Right ventricle myocardium superior (tissue), 1 donor: ENCODE data around the gene TSGA10IP. TPM values are rescaled to one million over a fixed set of nuclear protein-coding genes. Genes with fewer than 3 reads are reported as not detected.
A peak's percentile ranks its signal among the peaks of the same experiment; 100 is the strongest.

ENCODE experiments used
- ATAC-seq: fragments of 200-7000 bp; cut with Tn5 transposase; one replicate; pipeline ENCODE4 v1.9.1; 2020; ENCODE audit warnings: mild to moderate bottlenecking; ENCODE audit not compliant: poor library complexity
- DNase-seq: peaks from one replicate; pipeline ENCODE4 v3.0.0-alpha.2; 2020
- intact Hi-C: fragments of 100-400 bp; cut with DNase I; formaldehyde crosslinking; loops from one replicate; pipeline ENCODE4 v1.11.2; 2022
- total RNA-seq: library from RNA; stranded (reverse); fragmentation: NEBNext Ultra II Directional; extraction: Animal tissue kit (Norgen Biotek cat#: 25700); gene quantifications from one replicate; pipeline ENCODE4 v1.2.1, GENCODE V29; 2021
- donor health status: DM: no; HTN: yes; CAD: no; lungs with severe emphysema.

Gene TSGA10IP
- total RNA-seq, 1 donor from 2014 or later: not detected

DNA sequence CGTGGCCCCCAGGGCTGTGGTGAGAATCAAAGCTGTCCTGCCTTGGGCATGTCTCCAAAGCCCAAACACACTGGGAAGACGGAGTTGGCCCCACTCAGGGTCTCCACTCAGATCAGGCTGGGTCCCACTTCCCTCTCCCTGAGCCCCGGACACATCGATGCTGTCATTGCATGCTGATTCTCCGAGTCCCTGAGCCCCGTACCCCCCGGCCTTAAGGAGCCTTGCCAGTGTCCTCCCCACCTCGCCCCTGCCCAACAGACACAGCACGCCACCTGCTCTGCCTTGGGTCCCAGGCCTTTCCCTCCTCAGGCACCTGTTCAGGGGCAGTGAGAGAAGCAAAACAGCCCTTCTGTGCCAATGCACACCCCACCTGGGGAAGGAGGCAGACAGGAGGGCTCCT is 42.1 kb downstream of the TSGA10IP start:
- ATAC-seq: no peak
- no peak for DNase-seq
- intact Hi-C loops: loop anchor here (2.0 to 5.0 kb wide), 2 partner anchors 101 to 280 kb away; no protein-coding TSS in a partner anchor

DNA sequence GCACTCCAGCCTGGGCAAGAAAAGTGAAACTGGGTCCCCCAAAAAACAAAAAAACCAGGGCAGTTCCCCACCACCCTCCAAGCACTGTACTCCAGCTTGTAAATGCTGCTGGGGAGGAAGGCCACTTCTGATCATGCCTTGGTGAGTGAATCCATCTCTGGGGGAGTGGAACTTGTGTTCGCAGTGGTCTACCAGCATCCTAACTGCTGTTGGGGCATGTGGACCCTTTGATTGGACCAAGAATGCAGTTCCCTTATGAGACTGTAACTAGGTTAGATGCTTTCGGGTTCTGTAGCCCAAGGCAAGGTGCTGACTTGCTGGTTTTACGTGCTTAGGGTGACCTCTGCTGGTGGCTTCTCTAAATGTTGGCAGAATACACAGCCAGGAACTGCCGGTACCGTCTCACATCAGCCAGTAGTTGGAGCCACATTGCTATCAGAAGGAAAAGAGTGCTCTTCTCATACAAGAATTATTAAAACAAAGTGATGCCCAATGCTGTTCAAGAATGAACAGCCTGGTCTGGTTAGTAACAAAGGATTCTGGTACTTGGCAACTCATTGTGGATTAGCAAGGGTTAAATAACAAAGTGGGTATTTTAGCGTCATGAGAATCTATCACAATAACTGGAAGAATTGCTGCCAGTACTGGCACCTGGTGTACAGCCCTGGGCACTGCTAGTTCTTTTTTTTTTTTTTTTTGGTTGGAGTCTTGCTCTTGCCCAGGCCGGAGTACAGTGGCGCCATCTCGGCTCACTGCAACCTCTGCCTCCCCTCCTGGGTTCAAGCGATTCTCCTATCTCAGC is 43.7 kb downstream of the TSGA10IP start:
- intact Hi-C loops: loop anchor here (5.0 kb wide), 1 partner anchor 282 kb away; no protein-coding TSS in a partner anchor
- ATAC-seq: peak; percentile 99
- peak; percentile 82 for DNase-seq

DNA sequence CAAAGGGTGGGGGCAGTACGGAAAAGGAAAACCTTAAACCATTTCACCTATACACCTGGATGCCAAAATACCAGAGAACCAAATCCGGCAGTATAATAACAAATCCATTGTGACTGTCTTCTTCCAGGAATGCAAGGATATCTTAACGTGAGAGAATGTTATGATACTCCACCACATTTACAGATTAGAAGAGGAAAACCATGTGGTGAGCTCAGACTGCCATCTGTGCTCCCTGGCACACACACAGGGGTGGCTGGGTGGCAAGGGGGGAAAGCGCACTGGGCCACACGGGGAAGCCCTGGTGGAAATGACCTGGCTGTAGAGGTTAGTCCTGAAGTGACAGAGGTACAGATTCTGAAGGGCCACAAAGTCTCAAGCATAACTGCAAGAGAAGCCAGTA is 46.8 kb downstream of the TSGA10IP start:
- ATAC-seq: no peak
- no peak for DNase-seq
- intact Hi-C loops: no loop called here

DNA sequence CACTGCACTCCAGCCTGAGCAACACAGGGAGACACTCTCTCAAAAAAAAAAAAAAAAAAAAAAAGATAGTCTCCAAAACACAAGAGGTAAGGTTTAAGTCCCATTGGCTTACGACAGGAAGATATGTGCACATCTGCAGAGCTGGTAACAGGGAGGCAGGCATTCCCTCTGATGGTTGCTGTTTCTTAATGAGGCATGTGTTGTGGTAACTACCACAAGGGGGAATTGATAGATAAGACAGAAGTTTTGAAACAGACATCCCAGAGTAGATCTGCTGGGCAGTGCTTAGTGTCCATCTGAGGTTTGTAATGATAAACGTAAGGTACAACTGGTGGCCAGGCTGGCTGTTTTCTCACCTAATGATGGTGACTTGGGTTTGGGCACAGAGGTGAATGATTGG is 52.0 kb downstream of the TSGA10IP start:
- no peak for DNase-seq
- intact Hi-C loops: no loop called here
- ATAC-seq: no peak

DNA sequence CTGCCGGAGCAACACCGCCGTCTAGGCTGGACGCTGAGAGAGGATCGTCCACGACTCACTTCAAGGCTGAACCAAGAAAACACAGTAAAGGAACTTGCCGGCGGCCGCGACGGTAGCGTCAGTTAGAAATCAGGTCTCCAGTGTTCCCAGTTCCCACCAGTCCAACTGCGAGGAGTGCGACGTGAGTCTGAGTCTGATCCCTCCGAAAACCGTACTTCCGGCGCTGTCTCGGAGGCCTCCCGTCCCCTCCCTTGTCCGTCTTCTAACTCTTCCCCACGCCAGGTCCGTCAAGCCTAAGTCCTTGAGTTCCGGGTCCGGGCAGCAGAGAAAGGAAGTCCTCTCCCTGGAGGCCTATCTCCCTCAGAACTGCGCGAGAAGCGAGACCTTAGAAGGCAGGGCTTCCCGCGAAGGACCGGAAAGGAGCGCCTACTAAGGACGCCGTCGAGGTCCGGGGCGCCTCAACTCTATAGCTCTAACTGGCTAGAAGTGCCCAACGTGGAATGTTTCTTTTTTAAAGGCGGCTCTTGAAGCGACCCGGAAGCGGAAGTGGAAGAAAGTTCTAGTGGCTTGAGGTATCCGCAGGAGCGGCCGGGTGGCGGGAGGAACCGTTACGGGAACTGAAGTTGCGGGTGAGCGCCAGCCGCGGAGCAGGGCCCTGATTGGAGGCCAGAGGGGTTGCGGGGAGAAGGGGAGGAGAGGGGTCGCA is 56.8 kb downstream of the TSGA10IP start, which contains the start of the genes BANF1 and EIF1AD:
BANF1 (plus strand) TSS at position 562 of the 706 bp plus-strand sequence. CDS start 748 bp downstream, outside the sequence.
EIF1AD (minus strand) TSS at position 216 of the 706 bp plus-strand sequence. CDS start 1,768 bp downstream, outside the sequence.
- intact Hi-C loops: no loop called here
- peak; percentile 93 for ATAC-seq
- DNase-seq: peak; percentile 92

DNA sequence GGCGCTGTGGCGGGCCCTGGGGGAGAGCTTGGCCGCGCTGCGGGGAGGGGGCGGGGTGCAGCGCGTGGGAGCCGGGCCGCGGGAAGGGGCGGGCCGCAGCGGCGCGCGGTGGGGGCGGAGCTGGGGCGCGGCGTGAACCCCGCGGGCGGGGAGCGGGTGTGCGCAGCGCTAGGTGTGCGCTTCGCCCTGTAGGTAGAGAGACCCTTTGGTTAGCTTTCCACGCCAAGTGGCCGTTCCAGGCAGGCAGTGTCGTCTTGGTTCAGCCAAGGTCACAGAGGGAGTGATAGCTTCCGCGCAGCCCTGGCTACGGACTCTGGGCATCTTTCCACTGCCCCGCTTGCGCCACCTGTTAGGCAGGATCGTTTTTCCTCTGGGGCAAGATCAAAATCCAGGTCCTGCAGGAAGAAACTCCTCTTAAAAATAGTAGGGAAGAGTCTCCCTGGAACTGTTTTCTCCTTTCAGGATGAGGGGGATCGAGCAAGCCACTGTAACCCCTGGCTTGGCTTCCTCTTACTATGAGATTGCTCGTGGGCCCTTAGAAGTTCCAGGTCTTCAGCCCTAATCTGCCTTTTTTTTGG is 57.5 kb downstream of the TSGA10IP start:
- intact Hi-C loops: no loop called here
- DNase-seq: peak; percentile 70
- peak; percentile 91 for ATAC-seq

DNA sequence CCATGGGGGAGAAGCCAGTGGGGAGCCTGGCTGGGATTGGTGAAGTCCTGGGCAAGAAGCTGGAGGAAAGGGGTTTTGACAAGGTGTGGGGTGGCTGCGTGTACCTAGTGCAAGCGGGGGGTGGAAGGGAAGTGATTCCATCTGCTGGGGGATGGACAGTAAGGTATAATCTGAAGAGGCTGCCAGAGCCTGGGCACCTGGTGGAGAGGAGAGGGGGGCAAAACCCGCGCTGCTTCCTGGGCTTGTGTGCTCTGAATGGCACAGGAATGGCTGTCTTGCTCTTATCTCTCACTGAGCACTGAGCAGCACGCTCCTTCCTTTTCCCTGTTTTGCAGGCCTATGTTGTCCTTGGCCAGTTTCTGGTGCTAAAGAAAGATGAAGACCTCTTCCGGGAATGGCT is 58.0 kb downstream of the TSGA10IP start:
- ATAC-seq (no peak), DNase-seq (no peak)
- intact Hi-C loops: no loop called here

DNA sequence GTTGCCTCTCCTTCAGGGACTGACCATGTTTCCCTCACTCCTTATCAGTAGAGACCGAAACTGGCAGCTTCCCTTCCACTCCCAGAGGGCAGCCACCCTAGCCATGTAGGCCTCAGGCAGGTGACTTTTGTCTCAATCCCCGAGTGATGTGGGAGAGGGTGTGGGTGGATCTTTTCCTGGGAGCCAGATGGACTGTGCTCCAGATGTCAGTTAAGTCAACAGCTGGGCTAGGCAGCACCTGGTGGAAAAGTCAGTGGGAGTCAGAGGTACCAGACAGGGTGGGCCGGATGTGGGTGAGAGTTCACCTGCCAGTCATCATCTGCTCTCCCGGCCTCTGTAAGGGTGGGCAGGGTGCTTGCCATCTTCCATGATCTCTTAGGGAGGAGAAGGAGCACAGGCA is 58.9 kb downstream of the TSGA10IP start:
- DNase-seq: no peak
- intact Hi-C loops: no loop called here
- ATAC-seq: no peak

DNA sequence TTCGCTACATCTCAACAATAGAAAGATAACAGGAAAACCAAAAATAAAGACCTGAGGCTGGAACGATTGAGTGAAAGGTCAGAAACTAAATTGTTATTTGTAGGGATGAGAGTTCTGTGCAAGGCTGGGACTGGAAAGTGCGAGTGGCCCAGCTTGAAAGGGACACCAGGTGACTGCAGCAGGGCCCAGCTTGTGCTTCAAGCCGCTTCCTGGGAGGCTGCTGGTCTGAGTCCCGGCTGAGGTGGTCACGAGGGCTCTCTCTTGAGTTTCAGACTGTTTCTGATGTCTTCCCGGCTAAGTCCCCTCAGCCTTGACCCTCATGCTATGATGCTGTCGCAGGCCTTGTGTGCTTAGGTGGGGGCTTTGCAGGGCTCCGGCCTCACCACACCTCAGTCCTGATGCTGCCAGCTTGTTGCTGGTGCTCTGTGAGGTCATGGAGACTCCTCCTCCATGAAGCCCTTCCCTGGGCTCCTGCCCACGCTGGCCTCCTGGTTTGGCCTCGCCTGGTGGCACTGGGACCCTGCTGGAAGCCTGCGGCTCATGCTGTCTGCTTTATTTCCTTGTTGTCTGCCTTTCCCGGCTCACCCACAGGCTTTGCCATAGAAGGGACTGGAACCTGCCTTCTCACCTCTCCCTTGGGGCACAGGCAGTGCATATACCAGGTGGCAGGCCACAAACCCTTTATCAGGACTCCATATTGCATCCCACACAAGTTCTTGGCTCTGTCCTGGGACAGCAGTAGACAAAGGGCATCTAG is 61.0 kb downstream of the TSGA10IP start:
- DNase-seq (no peak), ATAC-seq (no peak)
- intact Hi-C loops: no loop called here

DNA sequence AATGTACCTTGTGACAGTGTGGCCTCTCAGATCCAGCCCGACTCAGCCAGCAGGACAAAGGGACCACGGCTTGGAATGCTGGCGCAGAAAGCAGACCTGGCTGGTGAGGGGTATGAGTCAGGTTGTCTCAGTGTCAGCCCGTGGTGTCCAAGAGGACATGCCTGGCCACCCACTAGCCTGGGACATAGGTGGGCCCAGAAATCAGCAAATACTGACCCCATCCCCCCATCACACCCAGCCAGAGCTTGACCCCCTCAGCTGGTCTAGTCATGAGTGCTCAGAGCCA is 61.6 kb downstream of the TSGA10IP start:
- intact Hi-C loops: no loop called here
- DNase-seq: no peak
- no peak for ATAC-seq

DNA sequence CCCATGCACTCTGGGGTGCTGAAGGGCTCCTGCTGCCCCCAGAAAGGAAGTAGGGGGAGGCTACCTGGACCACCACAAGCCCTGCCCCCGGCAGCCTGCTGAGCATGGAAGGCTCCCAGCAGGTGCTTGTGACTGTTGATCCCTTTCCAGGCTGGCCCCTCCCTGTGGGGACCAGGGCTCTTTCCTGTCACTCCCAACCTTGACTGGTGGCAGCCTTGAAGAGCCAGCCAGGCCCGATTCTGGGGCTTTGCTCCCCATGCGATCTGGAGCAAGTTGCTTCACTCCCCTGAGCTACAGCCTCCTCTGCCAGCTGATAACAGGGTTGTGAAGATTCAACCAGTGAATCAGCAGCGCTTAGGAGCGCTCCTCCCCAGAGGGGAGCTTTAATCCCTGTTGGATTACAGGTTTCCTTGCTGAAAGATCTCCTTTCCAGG is 61.9 kb downstream of the TSGA10IP start:
- ATAC-seq (no peak), DNase-seq (no peak)
- intact Hi-C loops: no loop called here

DNA sequence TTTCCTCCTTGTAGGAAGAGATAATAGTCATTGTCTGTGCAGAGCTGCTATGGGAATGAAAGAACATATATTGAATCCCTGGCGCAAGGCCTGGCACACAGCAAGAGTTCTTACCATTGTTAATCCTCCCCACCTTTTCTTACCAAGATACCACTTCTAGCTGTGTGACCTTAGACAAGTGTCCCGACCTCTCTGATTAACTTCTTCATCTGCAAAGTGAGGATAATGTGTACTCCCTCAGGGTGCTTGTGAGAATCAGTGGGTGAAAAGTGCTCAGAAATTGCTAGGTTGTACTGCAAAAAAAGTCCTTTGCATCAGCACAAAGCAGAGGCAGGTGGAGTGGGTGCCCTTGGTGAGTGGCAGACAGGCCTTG is 62.8 kb downstream of the TSGA10IP start:
- intact Hi-C loops: no loop called here
- ATAC-seq: no peak
- DNase-seq: no peak

DNA sequence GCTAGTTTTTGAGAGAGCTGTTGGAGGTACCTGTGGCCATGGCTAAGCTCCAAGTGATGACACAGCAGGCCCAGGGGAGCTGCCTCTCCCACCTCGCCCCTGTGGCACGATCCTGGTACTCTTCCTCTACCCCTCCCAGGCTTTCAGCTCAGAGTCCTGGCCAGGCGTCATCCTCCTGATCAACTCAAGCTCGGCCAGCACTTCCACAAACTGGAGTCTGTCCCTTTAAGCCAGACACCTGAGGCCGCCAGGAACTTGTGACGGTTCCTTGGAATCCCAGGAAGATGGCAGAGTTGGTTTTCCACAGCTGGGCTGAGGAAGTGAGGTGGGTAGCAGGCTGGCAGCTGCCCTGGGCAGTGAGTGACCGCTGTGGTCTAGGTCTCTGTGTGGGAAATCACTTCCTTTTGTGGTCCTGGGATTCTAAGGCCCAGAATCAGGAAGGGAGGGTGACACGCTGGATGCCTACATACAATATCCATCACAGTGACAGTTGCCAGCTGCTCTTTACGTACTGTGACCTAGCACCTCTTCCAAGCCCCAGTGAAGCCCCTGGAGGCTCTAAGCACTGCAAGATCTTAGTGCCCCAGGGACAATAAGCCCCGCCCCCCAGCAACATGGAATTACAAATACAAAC is 63.3 kb downstream of the TSGA10IP start:
- intact Hi-C loops: no loop called here

More for the DNA sequence above, 63.3 kb downstream of the TSGA10IP start:
- ATAC-seq: no peak
- DNase-seq: no peak

Other genes starting within 250 kb of the TSGA10IP start
- 40.8 TPM for gene KAT5, start 233.2 kb upstream of the TSGA10IP start, total RNA-seq
- 49.5 TPM for gene RNASEH2C, start 224.7 kb upstream of the TSGA10IP start, total RNA-seq
- 6.5 TPM for gene AP5B1, start 164.5 kb upstream of the TSGA10IP start, total RNA-seq
- not detected for gene OVOL1, start 158.4 kb upstream of the TSGA10IP start, total RNA-seq
- not detected for gene SNX32, start 111.5 kb upstream of the TSGA10IP start, total RNA-seq
- gene CFL1, start 87.3 kb upstream of the TSGA10IP start, total RNA-seq: 288 TPM
- 30.7 TPM for gene MUS81, start 85.0 kb upstream of the TSGA10IP start, total RNA-seq
- 80.0 TPM for gene EFEMP2, start 72.7 kb upstream of the TSGA10IP start, total RNA-seq
- 0.73 TPM for gene CTSW, start 65.6 kb upstream of the TSGA10IP start, total RNA-seq
- gene FIBP, start 57.0 kb upstream of the TSGA10IP start, total RNA-seq: 37.7 TPM
- gene CCDC85B, start 54.8 kb upstream of the TSGA10IP start, total RNA-seq: 27.9 TPM
- gene FOSL1, start 45.1 kb upstream of the TSGA10IP start, total RNA-seq: 0.70 TPM
- 36.1 TPM for gene C11orf68, start 26.4 kb upstream of the TSGA10IP start, total RNA-seq
- 81.9 TPM for gene DRAP1, start 26.1 kb upstream of the TSGA10IP start, total RNA-seq
- gene SART1, start 16.3 kb downstream of the TSGA10IP start, total RNA-seq: 24.5 TPM
- gene EIF1AD, start 56.7 kb downstream of the TSGA10IP start, total RNA-seq: 20.1 TPM
- gene BANF1, start 57.0 kb downstream of the TSGA10IP start, total RNA-seq: 256 TPM
- not detected for gene CST6, start 66.5 kb downstream of the TSGA10IP start, total RNA-seq
- gene CATSPER1, start 81.0 kb downstream of the TSGA10IP start, total RNA-seq: not detected
- 0.73 TPM for gene GAL3ST3, start 103.7 kb downstream of the TSGA10IP start, total RNA-seq
- 61.2 TPM for gene SF3B2, start 106.9 kb downstream of the TSGA10IP start, total RNA-seq
- 46.5 TPM for gene PACS1, start 124.8 kb downstream of the TSGA10IP start, total RNA-seq